Stimulated activated CD8-positive, alpha-beta memory T cell treated with anti-CD3 and anti-CD28 coated beads, Interleukin-7, amount 100 ng/mL, for 1 hour (primary cell): ENCODE results near the gene SLC17A1.
"Not testable (repeated sequence)": the region's sequence is repeated elsewhere in the genome, so short reads cannot be mapped to it uniquely, and the experiment has no call there.

Experiments used
- DNase-seq, 2 donors: peaks; one replicate each; pipeline ENCODE4 v3.0.0-alpha.2; 2020; ENCODE audit warnings: low read depth in 2 of 2

The SLC17A1 gene

DNA sequence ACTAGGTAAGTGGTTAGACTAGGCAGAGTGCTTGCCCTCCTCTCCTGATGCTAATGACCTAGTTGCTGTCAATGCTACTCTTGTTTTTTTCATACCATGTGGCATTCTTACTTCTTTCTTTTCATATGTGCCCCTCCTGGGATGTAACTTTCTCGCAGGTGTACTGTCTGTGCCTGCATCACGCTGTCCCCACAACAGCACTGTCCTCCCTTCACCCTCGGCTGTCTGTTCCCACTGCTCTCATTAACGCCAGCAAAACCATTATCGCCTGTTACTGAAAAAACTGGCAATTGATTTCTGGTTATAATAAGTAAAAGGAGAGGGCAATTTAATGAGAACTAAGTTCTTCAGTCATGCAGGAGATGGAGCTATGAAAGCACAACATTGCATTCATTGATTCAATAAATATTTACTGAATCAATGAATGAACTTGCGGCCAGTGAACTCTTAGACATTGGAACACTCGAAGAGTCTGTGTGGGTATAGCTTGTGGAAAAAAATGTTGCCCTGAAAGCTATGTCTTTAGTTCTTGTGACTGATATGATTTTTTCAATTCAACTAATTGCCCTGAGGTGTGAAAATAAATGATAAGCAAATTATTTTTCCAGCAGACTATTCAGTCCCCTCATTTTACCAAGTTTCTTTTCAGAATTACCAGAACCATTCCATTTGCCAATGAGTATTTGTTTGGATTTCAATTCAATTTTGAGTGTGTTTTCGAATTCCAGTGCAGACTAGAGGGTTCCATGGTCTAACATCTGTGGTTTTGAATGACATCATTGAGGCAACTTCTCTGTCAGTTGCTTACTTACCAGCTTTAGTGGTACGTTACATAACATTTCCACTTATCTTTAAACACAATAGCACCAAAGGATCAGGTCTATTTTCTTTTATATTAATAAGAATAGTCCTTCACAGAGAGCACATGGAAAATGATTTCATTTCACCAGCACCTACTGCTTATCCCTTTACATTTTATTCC, 75.2 kb downstream of the SLC17A1 start:
- no peak for DNase-seq

DNA sequence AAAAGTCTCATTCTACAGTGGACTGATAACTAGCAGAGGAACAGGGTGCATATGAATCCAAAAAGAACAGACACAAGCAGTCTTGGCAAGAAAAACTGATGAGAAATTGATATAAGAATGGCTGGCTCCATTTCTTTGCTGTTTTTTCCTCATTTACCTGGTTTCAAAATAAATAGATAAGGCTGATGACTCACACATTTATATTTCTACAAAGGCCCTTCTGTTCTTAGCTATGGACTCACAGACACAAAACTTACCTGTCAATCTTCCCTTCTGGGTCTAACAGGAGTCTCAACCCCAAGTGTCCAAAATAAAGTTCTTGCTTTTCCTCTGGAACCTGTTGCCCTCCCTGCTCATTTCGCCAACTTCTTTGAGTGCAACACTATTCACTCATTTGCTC, 76.4 kb downstream of the SLC17A1 start:
- no peak for DNase-seq

DNA sequence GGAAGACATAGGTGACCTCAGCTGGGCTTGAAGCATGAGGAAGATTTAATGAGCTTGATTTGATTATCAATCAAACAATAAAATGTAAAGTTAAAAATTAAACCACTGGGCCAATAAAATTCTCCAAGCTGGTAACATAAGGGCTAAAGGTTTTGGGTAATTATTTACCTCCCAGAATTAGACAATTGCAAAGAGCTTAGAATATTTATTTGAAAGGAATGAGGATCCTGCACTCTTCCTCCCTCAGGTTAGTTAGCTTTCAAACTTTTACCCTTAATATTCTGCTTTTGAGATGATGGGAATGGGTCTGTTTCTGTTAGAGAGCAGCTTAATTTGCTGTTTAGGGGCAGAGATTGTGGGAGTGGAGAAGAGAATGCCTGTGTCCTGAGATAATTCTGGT, 77.3 kb downstream of the SLC17A1 start, which contains the start of gene SLC17A4:
Gene SLC17A4 (plus strand): TSS at position 208 of the 400 bp plus-strand sequence. CDS start 7,221 bp downstream, outside the sequence.
- no peak for DNase-seq

DNA sequence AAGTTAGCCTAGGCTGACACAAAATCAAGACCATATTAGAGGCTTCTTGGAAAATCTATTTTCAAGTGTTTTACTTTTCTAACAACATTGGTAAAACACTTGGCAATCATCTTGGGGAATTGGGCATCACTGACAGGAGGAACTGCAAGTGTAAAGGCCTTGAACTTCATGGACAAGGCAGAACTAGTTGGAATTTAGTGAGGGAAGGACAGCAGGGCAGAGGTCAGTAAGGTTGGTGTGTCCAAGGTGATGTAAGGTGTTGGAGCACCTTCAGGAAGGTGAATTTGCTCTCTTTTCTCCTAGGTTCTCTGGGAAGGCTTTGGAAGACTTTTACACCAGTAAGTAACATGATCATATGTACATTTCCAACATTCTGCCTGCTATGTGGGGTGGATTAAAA, 78.8 kb downstream of the SLC17A1 start:
- no peak for DNase-seq

DNA sequence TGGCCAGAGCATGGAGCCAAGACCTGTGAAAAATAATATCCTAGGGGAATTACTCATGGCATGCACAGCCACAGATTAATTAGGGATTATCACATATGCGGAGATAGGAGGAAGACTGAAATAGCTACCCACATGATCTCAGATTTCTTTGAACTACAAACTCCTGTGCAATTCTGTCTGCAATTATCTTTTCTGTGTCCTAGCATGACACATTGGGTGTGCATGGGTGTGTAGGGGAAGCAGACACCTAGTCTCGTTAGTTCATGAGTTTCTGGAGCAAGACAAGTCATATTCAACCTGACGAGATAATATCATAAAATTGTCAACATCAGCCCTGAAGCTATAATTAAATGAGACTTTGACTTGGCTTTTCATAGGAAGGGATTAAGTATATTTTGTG, 80.9 kb downstream of the SLC17A1 start:
- DNase-seq: no peak

DNA sequence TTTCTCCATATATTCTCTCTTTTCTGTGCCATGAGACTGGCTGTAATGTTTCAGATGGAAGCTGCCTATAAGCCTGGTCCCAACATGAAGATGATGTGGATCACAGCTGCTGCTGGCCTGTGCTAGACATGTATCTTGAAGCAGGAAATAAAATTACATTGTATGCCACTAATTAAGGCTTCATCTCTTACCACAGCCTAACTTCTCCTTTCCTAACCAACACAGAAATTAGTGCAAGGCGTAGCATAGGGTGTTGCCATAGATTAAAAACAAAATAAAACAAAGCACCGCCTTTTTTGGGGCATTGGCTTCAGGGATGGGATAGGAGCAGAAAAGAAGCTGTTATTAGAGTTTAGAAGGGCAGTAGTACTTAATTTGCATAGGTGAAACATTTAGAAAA, 82.0 kb downstream of the SLC17A1 start:
- no peak for DNase-seq

DNA sequence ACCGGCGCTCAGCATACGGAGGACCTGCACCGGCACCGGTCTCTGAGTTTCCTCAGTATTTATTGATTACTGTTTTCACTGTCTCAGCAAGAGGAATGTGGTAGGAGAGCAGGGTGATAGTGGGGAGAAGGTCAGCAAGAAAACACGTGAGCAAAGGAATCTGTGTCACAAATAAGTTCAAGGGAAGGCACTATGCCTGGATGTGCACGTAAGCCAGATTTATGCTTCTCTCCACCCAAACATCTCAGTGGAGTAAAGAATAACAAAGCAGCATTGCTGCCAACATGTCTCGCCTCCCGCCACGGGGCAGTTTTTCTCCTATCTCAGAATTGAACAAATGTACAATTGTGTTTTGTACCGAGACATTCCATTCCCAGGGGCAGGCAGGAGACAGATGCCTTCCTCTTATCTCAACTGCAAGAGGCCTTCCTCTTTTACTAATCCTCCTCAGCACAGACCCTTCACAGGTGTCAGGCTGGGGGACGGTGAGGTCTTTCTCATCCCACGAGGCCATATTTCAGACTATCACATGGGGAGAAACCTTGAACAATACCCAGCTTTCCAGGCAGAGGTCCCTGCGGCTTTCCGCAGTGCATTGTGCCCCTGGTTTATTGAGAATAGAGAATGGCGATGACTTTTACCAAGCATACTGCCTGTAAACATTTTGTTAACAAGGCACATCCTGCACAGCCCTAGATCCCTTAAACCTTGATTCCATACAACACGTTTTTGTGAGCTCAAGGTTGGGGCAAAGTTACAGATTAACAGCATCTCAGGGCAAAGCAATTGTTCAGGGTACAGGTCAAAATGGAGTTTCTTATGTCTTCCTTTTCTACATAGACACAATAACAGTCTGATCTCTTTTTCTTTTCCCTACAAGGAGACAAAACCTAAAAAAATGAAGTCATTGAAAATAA, 83.0 kb downstream of the SLC17A1 start:
- not testable (repeated sequence) for DNase-seq

DNA sequence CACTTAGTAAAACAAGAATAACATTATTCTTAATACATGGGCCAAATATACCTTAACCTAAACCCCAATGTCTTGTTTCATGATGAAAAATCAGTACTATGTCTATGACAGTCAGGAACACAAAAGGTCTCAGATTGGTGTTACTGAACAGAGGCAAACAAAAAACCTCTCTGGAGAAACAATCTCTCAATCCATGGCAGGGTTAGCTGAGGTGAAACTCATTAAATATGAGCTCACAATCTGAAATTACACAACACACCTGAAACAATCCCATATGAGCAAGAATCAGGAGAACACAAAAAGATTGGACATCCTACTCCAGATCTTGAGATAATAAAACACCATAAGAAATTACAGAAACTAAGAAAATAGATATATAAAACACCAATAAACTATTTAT, 83.8 kb downstream of the SLC17A1 start:
- DNase-seq: no peak

DNA sequence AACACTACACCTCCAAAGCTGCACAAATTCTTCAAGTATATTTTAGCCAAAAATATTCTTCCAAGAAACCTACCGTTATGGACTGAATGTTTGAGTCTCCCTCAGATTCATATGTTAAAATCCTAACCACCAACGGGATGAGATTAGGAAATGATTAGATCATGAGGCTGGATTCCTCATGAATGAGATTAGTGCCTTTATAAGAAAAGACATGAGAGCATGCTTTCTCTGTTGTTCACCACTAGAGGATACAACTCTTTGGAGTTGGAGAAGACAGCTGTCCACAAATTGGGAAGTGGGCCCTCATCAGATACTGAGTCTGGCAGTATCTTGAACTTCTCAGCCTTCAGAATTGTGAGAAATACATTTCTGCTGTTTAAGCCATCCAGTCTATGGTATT, 84.4 kb downstream of the SLC17A1 start:
- no peak for DNase-seq

DNA sequence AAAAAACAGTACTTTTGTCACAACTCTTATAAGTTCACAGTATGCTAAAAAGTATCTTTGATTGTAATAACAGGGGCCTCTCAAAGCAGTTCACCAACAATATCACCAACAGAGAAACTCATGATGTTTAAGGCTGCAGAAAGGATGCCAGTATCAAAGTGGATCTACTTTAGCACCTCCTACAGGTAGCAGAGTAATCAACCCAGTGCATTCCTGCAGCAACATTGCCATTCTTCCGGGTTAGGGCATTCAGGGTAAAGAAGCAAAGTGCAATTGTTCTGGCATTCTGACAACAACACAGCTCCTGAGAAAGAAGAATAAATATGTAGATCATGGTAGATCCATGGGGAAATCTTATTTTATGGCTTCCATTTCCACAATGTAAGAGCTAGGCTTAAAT, 84.9 kb downstream of the SLC17A1 start:
- no peak for DNase-seq

DNA sequence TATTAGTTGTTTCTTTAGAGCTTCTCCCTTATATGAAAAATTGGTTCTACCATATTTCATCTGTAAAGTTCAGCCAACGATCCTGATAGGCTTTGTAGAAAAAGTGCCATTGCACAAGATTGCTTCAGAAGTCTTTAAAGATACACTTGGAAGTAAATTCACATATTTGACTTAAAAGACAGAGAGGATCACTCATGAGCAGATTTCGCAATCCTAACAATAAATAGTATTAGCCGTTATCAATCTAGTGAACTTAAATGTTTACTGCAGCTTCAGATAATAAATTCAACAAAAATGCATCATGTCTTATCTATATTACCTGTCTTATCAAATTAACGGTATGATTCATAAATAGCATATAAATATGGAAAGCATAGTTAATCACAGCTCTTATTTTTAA, 86.0 kb downstream of the SLC17A1 start:
- DNase-seq: no peak

DNA sequence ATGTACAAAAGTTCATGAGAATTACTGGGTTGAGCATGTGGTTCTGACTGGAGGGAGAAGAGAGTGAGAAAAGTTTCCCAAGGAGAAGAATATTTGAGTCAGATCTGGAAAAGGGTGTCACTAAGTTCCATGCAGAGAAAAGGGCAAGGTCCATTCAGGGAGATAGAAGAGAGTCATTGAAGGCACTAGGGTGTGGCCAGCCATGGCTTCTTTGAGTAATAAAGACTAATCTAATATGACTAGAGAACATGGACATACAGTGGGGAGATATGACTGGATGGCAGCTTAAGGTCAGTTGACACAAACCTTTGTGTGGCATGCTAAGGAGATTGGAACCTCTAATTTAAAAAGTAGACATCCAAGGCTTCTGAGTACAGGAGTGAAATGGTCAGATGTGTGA, 88.0 kb downstream of the SLC17A1 start:
- DNase-seq: no peak

DNA sequence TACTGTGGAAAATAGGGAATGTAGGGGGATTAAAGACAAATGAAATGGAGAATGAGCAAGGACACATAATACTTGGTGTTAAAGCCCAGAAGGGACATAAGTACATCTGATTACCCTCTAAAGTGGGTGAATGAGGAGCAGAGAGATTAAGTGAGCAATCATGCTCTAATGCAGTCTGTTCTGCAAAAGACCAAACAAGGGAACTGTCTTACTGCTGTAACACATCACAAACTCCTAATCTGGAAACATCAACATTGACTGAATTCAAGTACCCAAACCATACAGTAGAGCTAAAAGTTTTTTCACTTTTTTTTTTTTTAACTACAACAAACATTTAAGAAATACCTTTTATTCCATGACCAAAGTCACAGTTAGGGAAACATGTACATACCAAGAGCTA, 96.6 kb downstream of the SLC17A1 start:
- no peak for DNase-seq
